GM12872 (cell line): ENCODE results near the gene TIGD3.

Experiments
- CTCF ChIP-seq: IDR thresholded peaks from 3 replicates; pipeline ENCODE4 v1.5.1; 2011; ENCODE audit warnings: low read depth, mild to moderate bottlenecking, low read length, moderate library complexity; ENCODE audit not compliant: insufficient read depth

The TIGD3 gene

GRCh38 chr11:65320386-65321075 lies 34.0 kb upstream of the TIGD3 start:
- TF ChIP-seq CTCF, result no peak

GRCh38 chr11:65321076-65321475 lies 33.5 kb upstream of the TIGD3 start:
- no peak for TF ChIP-seq CTCF

- no peak for TF ChIP-seq CTCF
Observed at GRCh38 chr11:65321828-65322485, 32.6 kb upstream of the TIGD3 start.

- no peak for TF ChIP-seq CTCF
Observed at GRCh38 chr11:65323813-65324212, 30.7 kb upstream of the TIGD3 start.

GRCh38 chr11:65325435-65325834 lies 29.1 kb upstream of the TIGD3 start:
- no peak for TF ChIP-seq CTCF

- no peak for TF ChIP-seq CTCF
Observed at GRCh38 chr11:65327021-65327420, 27.5 kb upstream of the TIGD3 start.

GRCh38 chr11:65329478-65329877 lies 25.1 kb upstream of the TIGD3 start:
- TF ChIP-seq CTCF, result no peak
